Activated CD4-positive, alpha-beta T cell treated with anti-CD3 and anti-CD28 coated beads for 4 hours (primary cell): ENCODE data around the gene MED26.
A peak's percentile ranks its signal among the peaks of the same experiment; 100 is the strongest.

Source experiments
- DNase-seq, 2 donors: peaks; one replicate each; pipeline ENCODE4 v3.0.0-alpha.2; 2020

MED26 gene

DNA sequence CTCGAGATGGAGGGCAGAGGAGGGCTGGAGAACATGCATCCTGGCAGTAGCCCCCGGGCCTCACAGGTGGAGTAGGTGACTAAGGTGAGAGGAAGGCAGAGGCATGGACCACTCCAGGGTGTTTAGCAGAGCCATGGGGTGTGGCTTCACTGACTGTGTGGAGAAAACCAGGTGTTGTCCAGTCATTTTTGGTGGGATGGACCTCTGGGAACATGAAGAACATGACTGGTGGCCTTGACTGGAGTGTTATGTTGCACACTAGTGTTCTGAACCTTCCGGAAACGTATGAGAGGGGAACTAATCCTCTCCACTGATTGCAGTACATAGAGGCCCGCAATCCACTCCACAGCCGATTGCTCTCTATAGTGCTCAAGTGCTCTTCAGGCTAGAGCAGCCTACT is 16.9 kb downstream of the MED26 start:
- DNase-seq: no peak

DNA sequence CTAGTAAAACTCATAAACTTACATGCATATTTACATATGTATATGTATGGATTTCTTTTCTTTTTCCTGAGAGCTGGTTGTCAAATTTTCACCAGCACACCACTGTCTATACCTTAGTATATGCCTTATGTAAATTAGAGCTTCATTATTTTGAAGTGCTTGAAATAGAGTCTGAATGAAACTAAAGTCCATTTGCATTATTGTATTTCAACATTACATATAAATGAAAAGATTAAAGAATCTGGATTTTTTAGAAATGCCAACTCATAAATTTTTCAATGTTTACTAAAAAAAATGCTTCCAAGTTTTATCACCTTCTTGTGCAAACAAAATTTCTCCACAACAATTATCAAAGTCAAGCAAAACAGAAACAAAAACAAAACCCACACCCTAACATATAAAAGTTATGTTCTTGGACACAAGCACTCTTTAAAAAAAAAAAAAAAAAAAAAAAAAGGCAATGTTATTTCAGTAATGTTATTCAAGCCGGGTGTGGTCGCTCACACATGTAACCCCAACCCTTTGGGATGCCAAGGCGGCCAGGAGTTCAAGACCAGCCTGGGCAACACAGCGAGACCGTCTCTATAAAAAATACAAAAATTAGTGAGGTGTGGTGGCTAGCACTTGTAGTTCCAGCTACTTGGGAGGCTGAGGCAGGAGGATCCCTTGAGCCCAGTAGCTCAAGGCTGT is 18.3 kb downstream of the MED26 start:
- no peak for DNase-seq

DNA sequence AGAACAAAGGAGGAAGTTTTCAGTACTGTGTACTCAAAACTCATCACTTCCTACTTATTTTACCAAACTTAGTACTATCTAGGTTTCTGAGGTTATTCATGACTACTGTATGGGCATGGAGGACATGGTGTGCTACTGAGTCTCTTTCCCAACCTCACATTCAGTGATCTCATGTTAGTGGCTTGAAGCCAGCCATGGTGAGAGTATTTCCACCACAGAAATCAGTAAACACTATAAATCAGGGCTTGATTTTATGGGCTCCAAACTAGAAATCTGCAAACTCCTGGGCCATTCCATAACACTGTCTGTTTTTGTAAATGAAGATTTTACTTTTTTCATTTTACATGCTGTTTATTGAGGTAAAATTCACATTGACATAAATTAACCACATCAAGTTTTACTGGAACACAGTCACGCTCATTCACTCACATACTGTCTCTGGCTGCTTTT is 19.7 kb downstream of the MED26 start:
- no peak for DNase-seq

DNA sequence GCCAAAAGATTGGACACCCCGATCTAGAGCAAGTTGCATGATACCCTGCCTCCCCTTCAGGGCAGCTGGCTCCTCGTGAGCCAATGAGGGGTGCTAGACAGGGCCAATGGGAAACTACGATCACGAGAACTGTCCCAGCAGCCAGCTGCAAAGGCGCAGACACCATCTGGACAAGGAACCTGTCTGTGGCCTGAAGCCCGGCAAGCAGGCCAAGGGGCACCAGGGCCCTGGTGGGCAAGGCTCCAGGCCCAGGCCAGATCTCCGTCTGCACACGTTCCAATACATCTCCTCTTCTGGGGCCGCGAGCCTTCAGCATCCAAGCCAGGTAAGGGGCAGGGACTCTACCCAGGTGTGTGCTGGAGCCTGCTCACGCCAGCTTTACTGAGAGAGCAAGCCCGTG is 20.2 kb downstream of the MED26 start:
- DNase-seq: no peak

DNA sequence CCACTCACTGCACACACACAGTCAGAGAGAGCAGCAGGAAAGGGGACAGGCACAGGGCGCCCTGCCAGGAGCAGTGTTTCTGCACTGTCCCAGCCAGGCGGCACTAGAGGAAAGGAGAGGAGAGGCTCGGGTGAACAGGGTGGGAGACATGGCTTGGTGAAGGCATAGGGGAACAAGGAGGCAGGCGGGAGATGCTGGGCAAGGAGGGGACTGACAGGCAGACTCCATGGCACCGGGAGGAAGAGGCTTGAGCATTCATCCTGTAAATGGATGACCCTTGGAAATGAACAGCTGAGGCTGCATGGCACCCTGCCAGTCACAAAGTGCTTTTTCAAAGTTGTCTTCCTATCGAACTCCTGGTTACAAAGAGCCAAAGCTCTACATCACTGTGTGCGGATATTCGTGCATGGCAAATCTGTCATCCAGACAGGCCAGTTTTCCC is 22.4 kb downstream of the MED26 start:
- DNase-seq: no peak

DNA sequence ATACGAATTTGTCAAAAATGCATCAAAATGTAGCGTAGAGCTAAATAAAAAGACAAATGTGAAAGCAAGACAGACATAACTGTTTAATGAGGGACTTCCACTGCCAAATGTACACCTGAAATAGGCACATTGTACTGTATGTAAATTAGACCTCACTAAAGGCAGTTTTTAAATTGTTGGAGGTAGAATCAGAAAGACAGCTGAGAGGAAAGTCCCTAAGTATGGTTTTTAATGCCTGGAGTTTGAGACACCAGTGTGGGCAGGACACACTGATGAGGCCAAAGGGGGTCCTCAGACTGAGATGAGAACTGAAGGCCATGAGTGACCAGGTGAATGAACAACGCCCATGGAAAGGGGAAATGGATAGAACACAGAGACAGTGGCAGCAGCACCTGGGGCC is 22.9 kb downstream of the MED26 start:
- no peak for DNase-seq

DNA sequence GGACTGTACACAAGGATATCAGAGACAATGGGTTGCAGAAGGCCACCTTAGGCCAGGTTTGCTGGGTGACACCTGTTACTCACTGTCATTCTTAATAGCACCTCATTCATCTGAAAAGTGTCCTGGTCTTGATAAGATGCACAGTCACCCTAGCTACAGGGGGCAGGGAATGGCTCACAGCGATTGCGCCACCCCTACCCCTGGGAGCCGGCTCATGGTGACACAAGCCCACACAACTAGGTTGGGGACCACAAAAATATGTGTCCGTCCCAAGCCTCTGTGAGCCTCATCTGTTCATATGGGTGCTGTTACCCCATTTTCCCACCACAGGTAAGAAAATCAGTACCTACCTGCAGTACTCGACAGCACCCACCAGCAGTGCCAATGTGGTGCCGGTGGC is 23.4 kb downstream of the MED26 start:
- DNase-seq: no peak

DNA sequence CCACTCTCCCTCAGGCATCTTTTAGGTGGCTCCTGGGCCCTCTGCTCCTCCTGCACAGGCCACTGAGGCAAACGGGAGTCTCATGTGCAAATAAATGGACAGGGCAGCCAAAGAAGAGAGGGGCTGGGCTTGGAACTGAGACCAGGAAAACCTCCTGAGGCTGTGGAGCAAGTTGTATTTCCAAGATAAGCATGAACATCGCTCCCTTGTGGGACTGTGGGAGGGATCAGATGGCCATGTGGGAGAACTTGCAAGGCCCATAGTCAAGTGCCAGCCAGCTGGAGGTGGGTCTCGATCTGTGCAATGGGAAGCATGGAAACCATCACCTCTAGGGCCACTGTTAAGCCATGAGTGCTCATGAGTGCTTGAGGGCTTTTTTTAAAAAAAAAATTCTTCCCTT is 24.9 kb downstream of the MED26 start:
- DNase-seq: no peak

DNA sequence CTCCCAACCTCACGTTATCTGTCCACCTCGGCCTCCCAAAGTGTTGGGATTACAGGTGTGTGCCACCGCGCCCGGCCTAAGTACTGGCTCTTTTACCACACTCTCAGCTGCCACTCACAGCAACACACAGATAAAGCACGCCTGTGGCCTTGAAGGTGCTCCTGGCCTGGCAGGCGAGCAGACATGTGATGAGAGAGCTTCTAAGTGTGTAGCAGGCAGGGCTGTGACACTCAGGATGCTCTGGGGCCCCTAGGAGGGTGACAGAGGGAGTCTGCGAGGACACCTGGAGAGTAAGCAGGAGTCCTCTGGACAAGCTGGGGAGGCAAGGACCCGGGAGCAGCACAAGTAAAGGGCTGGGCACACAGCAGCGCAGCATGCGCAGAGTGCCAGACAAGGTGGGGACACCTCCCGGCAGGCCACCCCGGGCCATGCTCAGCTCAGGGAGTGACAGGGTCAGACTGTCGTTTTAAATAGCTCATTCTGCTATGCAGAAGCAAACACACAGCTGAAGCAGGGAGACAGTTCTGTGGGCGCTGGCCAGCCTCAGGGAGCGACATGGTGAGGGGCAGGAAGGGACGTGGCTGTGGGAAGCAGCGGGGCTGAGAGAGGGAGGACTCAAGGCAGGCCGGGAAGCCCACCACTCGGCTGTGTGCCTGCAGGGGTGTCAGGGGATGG is 26.5 kb downstream of the MED26 start:
- DNase-seq: no peak

DNA sequence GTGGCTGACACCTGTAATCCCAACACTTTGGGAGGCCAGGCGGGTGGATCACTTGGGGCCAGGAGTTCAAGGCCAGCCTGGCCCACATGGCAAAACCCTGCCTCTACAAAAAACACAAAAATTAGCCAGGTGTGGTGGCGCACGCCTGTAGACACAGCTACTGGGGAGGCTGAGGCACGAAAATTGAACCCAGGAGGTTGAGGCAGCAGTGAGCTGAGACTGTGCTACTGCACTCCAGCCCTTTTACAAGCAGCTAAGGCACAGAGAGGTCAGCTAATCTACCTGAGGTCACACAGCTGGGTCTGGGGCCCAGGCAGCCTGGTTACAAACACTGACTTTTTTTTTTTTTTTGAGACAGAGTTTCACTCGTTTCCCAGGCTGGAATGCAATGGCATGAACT is 27.2 kb downstream of the MED26 start:
- no peak for DNase-seq

DNA sequence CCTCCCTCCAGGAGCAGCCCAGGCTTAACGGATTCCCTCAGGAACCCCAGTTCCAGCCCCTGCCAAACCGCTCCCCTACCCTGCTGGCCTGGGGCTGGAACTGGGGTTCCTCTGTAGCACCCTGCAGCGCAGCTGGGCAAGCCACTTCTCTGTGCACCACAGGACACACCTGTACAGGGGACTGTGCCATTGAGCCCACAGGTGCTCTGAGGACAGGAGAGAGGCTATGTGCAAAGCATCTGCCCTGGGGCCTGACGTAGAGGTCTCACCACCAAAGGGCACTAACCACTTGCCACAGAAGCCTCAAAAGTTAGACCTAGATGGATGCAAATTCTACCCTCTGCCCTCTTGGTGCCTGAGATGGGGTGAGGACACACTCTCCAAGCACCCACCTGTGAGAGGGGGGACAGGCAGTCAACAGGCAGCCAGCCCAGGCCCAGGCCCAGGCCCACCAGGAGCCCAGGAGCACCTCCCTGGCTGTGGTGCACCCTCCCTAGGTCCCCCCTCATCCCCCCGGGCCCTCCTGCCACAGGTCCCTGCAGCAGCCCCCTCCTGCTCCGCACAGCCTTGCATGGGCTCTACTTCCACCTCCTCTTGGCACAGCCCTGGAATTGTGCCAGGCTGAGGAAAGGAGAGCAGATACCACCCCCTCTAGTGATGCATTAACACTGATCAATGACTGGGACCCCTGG is 28.2 kb downstream of the MED26 start:
- no peak for DNase-seq

DNA sequence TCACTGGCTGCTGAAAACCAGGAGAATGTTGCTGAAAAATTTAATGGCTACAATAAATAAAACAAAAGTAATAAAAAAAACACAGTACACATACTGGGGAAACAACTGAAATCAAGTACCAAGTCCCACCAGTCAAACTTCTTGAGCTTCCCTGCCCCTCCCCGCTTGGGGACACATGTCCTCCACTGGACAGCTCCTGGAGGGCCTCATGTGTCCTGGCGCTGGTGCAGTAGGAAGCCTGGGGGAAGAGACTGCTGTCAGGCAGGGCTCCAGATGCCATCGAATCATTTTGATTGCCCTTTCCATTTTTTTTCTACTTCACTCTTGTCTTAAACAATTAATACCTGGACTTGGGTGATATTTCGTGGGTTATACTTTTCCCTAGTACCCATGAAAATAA is 29.2 kb downstream of the MED26 start:
- DNase-seq: no peak

DNA sequence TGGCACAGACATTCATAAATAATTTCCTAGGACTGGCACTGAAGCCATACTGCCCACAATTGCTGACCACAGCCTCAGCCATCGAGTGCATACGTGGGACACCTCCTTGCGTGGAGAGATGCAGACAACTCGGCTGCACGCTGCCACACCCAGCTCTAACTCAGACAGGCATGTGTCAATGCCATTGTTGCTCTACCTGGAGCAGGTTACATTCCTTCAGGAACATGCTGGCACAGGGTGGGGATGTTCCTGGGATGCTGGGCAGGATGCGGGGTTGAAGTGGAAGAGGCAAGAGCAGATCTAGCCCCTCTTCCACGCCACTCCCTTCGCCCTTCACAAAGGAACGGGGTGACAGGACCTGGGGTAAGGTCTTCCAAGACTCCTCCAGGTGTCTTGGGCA is 31.6 kb downstream of the MED26 start:
- no peak for DNase-seq

DNA sequence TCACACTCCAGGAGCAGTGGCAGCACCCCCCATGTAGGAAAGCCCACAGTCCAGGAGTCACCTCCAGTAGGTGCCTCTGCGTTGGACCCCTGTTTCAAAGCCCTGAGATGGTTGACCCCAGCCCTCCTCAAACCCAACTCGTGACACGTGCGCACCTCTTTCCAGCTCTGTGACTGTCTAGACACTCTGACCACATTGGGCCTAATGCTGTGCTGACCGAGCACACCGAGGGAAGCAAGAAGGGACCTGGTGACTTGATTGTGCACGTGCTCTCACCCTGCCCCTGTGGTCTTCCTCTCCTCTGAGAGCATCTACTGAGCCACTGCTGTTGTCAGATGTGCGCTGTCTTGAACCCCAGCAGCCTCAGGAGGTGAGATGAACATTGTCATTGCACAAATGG is 32.9 kb downstream of the MED26 start:
- DNase-seq: no peak

DNA sequence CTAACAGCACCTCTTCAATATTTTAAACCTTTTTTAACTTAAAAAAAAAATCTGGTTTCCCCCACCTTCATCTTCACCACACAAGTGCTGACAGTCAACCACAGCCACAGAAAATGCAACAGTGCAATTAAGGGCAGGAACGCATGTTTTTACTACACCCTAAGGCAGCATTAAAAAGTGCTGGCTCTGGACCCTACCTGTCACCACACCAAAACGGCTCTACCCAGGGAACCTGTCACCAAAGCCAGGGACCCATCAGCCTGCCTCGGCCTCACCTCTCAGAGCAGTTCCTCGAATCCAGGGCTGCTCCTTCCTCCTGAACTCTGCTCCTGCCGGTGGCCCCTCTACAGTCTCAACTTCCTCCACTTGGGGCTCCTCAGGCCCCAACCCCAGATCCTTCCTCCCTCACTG is 33.3 kb downstream of the MED26 start:
- no peak for DNase-seq

DNA sequence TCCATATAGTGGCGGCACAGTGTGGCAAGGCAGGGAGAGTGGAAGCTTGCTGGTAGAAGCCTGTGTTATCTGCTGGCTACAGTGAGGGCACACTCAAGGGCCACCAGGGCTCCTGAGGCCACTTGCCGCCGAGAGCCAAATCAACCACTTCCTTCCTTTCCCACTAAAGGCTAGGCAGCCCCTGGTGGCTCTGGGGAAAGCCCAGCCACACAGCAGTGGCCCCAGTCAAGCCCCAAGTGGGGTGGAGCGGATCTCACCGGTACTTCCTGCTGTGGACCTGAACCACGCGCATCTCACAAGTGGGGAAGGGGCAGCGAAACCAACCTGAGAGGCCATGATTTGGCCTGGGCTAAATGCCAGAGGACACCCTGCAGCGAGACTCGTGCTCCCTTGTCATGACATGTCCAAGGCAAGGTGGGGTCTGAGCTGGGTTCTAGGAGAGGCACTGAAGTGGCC is 33.8 kb downstream of the MED26 start:
- peak in 1 of 2 donors; percentile 20 for DNase-seq

DNA sequence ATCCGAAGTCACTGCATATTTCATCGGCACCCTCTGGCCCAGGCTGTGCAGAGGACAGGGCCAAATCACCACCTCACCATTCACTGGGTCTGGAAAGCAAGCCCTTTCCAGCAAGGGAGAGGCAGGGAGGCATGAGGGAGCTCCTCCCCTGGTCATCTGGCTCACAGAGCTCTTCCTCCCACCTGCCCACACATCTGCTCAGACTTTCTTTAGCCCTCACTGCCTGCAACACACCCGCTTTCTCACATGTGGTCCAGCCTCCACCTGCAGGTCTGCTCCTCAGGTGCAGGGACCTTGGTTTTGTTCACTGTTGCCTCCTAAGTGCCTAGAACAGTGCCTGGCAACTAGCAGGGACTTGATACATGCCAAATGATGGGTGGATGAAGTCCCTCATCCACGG is 34.8 kb downstream of the MED26 start:
- no peak for DNase-seq

DNA sequence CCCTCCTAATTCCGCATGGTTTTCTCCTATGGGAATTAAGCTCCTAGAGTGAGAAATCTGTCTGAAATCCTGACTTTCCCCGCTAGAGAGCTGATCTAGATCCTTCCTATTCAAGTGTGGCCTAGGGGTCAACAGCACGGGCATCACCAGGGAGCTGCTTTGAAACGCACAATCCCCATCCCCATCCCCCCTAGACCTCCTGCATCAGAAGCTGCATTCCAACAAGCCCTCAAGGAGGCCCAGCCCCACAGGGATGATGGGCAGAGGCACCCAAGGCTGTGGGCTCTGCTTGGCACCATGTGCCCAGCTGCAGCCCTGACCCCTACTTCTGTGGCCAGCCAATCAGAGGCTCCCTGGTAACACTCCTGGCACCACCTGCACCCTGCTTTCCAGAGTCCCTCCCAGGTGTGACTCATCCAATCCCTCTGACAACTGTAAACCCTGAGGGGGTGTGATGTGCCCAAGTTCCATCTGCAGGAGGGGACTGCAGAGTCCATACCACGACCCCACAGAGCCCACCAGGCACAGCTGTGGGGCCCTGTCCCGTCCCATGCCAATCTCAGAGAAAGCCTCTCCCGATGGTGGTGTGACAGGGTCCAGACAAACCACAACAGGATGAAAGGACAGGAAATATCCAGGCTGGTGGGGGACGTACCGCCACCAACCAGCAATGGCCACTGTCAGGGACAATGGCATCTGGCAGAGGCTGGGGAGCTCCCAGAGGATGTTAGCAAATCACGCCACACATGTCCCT is 36.0 kb downstream of the MED26 start:
- DNase-seq: no peak

DNA sequence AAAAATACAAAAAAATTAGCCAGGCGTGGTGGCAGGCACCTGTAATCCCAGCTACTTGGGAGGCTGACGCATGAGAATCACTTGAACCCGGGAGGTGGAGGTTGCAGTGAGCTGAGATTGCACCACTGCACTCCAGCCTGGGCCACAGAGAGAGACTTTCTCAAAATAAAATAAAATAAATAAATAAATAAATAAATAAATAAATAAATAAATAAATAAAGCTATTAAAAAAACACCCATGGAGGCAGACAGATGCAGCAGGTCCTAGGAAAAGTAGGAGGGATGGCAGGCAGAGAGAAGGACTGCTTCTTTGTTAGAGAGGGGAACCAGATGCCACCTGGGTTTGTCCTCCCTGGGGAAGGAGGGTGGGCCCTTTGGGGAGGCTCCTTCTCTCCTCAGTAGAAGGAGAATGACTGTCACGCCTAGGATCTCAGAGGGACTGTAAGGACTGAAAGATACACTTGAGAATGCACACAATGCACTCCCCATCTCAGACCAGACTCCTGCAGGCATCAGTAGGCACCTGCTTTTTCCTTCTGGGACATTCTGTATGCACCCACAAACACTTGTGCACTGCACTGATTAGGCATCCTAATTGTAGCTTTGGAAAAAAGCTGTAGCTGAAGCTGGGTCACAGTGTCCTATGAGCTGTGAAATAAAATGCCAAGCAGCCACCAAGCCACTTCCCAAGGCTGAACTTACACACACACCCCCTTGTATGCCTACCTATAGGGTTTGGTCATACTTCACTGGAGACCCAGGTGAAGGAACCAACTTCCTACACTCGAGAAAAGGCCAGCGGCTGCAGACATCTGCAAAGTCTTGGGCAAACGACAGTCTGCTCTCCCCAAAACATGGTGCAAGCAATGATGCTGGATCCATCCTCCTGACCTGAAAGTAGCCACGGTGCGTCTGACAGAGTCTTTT is 36.9 kb downstream of the MED26 start:
- no peak for DNase-seq

DNA sequence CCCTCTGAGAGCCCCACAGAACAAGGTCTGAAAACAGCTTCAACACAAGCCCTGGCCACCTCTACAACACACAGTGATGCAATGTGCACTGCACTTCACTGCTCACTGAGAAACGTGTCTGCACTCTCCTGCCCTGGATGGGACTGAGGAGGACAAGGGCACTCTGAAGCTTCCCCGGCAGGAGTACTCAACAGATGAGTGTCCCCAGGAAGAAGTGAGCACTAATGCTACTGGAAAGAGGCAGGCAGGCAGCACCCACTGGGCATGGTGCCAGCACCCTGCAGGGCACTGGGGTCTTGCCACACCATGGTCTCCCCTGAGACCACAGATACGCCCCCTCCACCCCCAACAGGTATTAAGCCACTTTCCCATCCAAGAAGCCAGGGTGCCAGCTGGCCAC is 38.1 kb downstream of the MED26 start:
- no peak for DNase-seq

DNA sequence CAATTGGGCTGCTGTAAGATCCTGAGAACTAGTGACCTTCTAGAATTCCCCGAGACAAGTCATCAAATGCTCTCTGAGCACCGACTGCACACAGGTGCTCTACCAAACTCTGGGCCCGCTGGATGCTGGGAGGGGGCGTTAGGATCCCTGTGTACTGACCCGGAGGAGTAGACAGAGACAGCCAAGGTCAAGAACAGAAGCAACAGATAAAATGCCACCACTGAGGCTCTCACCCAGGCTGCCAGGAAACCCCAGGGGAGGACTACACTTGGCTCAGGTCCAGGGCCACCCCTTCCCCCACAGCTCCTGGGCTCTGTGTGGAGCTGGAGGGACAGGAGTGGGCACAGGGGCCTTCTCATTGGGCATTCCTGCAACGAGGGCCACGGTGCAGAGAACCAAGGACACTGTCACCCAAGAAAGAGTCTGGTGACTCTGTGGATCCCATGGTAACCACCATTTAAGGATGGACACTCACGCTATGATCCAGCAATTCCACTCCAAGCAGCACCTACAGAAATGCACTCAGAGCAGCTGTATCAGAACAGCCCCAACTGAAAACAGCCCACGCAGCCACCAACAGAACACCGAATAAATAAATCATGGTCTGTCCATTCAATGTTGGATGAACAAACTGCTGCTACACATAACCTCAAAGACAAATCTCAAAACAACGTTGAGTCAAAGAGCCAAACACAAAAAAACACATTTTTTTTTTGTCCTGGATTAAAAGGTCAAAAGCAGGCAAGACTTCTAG is 39.0 kb downstream of the MED26 start:
- DNase-seq: no peak
